Activated naive CD4-positive, alpha-beta T cell treated with anti-CD3 and anti-CD28 coated beads, Interleukin-2, amount 50 U/mL, for 24 hours (primary cell): ENCODE results near the gene SPNS3.

Source experiments
- H3K27ac Mint-ChIP-seq: one replicate; pipeline ENCODE4 v1.8.0; 2021; ENCODE audit warnings: mild to moderate bottlenecking, mixed read lengths
- H3K27me3 Mint-ChIP-seq: one replicate; pipeline ENCODE4 v1.8.0; 2021; ENCODE audit warnings: mixed read lengths
- H3K36me3 Mint-ChIP-seq: one replicate; pipeline ENCODE4 v1.8.0; 2021; ENCODE audit warnings: mixed read lengths
- H3K4me1 Mint-ChIP-seq: one replicate; pipeline ENCODE4 v1.8.0; 2021; ENCODE audit warnings: mixed read lengths
- H3K4me3 Mint-ChIP-seq: one replicate; pipeline ENCODE4 v1.8.0; 2021; ENCODE audit warnings: mild to moderate bottlenecking, mixed read lengths
- H3K9me3 Mint-ChIP-seq: one replicate; pipeline ENCODE4 v1.8.0; 2021; ENCODE audit warnings: mixed read lengths

The SPNS3 gene

DNA sequence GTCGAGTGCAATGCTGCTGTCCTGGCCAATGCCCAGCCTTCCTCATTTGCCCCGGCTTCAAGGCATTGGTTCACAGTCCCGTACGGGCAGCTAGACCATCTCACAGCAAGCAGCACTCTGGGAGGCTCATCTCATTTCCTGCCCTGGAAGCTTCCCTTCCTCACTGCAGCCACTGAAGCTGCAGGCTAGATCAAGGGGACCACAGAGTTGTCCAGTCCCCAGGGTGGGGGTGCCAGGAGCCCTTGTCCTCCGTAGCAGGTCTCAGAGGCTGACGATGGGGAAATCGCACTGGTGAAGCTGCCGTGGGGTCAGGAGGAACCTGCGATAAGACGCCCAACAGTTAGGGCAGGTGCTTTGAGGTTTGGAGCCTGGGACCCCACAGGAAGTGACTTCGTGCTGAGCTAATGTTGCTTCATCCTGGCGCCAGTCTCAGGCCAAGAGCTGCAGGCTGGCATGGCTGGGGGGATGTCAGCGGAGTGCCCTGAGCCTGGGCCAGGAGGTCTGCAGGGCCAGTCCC is at the start of gene SPNS3:
Gene SPNS3, plus strand, starts transcription at position 426 of the 517 bp plus-strand sequence. Its CDS starts 28 bp downstream, at position 454.
- Mint-ChIP-seq H3K4me1 (peaks cover 22% of the 10 kb centered on the region), H3K36me3 (no peaks in the 10 kb centered on the region), H3K27ac (peak within 1 kb of the TSS; percentile 35), H3K27me3 (no peaks in the 10 kb centered on the region), H3K4me3 (peak within 1 kb of the TSS; percentile 78), H3K9me3 (no peaks in the 10 kb centered on the region)

GRCh38 chr17:4386406-4386805 is 47.3 kb upstream of the SPNS3 start:
- no peaks in the 10 kb centered on the region for H3K9me3 Mint-ChIP-seq
- no peaks in the 10 kb centered on the region for H3K36me3 Mint-ChIP-seq
- no peak overlapping the region for H3K27ac Mint-ChIP-seq
- H3K4me3 Mint-ChIP-seq = no peak overlapping the region
- no peaks in the 10 kb centered on the region for H3K27me3 Mint-ChIP-seq
- peaks cover 10% of the 10 kb centered on the region for H3K4me1 Mint-ChIP-seq

GRCh38 chr17:4387137-4387536 is 46.6 kb upstream of the SPNS3 start:
- H3K9me3 Mint-ChIP-seq = no peaks in the 10 kb centered on the region
- H3K27me3 Mint-ChIP-seq = no peaks in the 10 kb centered on the region
- H3K27ac Mint-ChIP-seq = no peak overlapping the region
- peaks cover 6% of the 10 kb centered on the region for H3K4me1 Mint-ChIP-seq
- no peak overlapping the region for H3K4me3 Mint-ChIP-seq
- no peaks in the 10 kb centered on the region for H3K36me3 Mint-ChIP-seq

DNA sequence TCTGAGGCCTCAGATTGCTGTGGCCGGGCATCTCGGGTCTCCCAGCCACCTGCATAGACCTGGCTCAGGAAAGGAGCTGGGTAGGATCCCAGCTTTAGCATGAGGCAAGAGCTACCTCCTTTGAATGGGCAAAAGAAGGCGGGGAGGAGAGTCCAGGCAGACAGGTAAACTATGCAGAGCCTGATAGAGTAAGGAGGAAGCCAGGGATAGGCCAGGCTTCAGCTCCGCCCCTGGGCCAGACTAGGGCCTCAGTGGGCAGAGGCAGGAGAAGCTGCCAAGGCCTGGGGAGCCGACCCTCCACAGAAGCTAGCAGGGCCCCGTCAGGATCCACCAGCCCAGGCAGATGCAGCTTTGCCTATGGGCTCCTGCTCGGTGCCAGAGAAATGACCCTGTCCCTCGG is 44.7 kb upstream of the SPNS3 start:
- H3K27ac Mint-ChIP-seq = no peak overlapping the region
- no peak overlapping the region for H3K4me3 Mint-ChIP-seq
- no peaks in the 10 kb centered on the region for H3K27me3 Mint-ChIP-seq
- no peaks in the 10 kb centered on the region for H3K9me3 Mint-ChIP-seq
- no peaks in the 10 kb centered on the region for H3K4me1 Mint-ChIP-seq
- no peaks in the 10 kb centered on the region for H3K36me3 Mint-ChIP-seq

GRCh38 chr17:4393806-4394205 is 39.9 kb upstream of the SPNS3 start:
- Mint-ChIP-seq H3K4me1 (peaks cover 4% of the 10 kb centered on the region), H3K4me3 (no peak overlapping the region), H3K9me3 (no peaks in the 10 kb centered on the region), H3K27me3 (no peaks in the 10 kb centered on the region), H3K36me3 (no peaks in the 10 kb centered on the region), H3K27ac (no peak overlapping the region)

DNA sequence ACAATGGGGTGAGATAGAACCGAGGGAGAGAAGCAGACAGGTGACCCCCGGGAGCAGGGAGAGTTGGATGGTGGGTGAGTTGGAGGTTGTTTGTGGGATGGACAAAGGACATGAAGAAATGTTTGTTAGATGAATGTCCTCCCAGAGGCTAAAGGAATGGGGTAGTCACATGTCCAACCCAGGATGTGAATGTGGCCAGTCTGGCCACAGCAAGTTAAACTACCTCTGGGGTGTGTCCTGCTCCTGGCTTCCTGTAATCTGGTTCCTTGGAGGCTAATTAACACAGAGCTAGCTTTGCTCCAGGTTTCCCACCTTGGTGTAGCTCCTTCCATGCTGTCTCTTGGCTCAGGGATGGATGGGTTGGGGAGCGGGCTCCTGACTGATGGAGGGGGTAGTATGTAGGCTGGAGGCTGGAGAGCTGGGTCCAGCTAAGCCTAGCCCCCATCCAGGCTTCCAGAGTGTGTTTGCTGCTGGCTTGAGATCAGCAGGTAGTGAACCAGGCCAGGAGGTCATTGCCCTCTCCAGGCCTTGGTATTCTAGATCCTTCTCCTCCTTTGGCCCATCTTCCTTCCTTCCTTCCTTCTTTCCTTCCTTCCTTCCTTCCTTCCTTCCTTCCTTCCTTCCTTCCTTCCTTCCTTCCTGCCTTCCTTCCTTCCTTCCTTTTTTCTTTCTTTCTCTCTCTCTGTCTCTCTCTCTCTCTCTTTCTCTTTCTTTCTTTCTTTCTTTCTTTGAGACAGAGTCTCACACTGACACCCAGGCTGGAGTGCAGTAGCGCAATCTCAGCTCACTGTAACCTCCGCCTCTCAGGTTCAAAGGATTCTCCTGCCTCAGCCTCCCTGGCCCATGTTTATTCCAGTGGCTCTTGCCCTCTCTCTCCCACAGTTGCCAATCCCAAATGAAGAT is 39.3 kb upstream of the SPNS3 start:
- H3K36me3 Mint-ChIP-seq = no peaks in the 10 kb centered on the region
- peaks cover 4% of the 10 kb centered on the region for H3K4me1 Mint-ChIP-seq
- H3K27ac Mint-ChIP-seq = peak overlapping the region; percentile 80
- no peaks in the 10 kb centered on the region for H3K27me3 Mint-ChIP-seq
- no peak overlapping the region for H3K4me3 Mint-ChIP-seq
- H3K9me3 Mint-ChIP-seq = no peaks in the 10 kb centered on the region

DNA sequence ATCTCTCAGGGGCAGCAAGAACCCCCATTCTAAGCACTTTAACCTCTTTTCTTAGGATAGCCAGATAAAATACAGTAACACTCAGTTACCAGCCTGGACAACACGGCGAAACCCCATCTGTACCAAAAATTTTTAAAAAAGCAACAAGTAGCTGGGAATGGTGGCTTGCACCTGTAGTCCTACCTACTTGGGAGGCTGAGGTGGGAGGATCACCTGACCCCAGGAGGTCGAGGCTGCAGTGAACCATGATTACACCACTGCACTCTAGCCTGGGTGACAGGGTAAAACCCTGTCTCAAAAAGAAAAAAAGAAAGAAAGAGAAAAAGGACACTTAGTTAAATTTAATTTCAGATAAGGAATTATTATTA is 38.6 kb upstream of the SPNS3 start:
- H3K4me3 Mint-ChIP-seq = no peak overlapping the region
- no peaks in the 10 kb centered on the region for H3K36me3 Mint-ChIP-seq
- no peak overlapping the region for H3K27ac Mint-ChIP-seq
- no peaks in the 10 kb centered on the region for H3K27me3 Mint-ChIP-seq
- no peaks in the 10 kb centered on the region for H3K9me3 Mint-ChIP-seq
- H3K4me1 Mint-ChIP-seq = peaks cover 4% of the 10 kb centered on the region

GRCh38 chr17:4397840-4398239 is 35.9 kb upstream of the SPNS3 start:
- Mint-ChIP-seq H3K27me3 (no peaks in the 10 kb centered on the region), H3K36me3 (no peaks in the 10 kb centered on the region), H3K4me1 (peaks cover 4% of the 10 kb centered on the region), H3K4me3 (no peak overlapping the region), H3K9me3 (no peaks in the 10 kb centered on the region), H3K27ac (no peak overlapping the region)

DNA sequence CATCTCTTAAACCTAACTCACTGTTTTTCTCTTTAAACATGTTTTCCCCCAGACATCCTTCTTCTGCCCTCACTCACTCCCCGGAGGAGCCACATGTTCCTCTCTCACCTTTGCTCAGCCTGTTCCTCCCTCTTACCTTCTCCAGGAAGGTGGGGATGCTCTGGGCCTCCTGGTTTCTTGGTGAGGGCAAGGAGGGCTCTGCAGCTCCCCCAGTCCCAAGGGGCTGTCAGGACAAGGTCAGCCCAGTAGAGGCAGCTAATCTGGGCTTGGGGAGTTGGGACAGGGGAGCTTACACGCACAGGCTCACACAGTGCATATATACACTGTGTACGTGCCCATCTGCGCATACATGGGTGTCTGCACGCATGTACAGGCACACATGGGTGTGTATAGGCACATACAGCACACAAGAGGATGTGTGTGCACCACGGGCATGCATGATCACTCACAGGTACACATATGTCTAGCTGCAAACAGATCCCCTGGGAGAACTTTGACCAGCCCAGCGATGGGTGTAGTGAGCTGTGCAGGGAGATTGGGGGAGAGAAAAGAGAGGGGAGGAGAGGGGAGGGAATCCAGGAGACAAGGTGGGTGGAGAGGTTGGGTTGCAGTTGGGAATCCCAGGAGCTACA is 28.6 kb upstream of the SPNS3 start:
- Mint-ChIP-seq H3K9me3 (no peaks in the 10 kb centered on the region), H3K27ac (no peak overlapping the region), H3K4me3 (no peak overlapping the region), H3K4me1 (no peaks in the 10 kb centered on the region), H3K27me3 (no peaks in the 10 kb centered on the region), H3K36me3 (no peaks in the 10 kb centered on the region)

DNA sequence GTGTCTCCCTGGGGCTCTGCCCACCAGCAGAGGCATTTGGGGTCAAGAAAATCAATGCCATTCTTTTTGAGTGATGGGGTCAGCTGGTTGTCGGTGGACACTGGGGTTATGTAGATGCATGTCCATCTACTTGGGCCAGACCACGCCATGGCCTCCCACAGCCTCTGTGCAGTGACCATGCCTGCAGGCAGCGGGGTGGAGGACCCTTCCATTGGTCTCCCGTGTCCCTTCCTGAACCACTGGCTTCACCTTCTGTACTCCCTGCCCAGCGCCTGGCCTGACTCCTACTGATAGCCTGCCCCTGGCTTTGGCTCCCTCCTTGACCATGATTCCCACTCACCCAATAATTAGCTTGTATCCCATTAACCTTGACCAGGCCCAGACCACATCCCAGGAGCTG is 28.0 kb upstream of the SPNS3 start:
- H3K27ac Mint-ChIP-seq = no peak overlapping the region
- no peaks in the 10 kb centered on the region for H3K4me1 Mint-ChIP-seq
- H3K27me3 Mint-ChIP-seq = no peaks in the 10 kb centered on the region
- H3K4me3 Mint-ChIP-seq = no peak overlapping the region
- H3K9me3 Mint-ChIP-seq = no peaks in the 10 kb centered on the region
- no peaks in the 10 kb centered on the region for H3K36me3 Mint-ChIP-seq

DNA sequence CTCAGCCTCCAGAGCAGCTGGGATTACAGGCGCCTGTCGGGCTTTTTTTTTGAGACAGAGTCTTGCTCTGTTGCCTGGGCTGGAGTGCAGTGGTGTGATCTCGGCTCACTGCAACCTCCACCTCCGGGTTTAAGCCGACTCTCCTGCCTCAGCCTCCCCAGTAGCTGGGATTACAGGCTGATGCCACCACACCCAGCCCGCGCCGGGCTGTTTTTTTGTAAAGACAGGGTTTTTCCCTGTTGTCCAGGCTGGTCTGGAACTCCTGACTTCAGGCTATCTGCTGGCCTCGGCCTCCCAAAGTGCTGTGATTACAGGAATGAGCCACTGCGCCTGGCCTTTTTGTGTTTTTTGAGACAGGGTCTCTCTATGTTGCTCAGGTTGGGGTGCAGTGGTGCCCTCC is 27.4 kb upstream of the SPNS3 start:
- Mint-ChIP-seq H3K4me3 (no peak overlapping the region), H3K27me3 (no peaks in the 10 kb centered on the region), H3K27ac (no peak overlapping the region), H3K36me3 (no peaks in the 10 kb centered on the region), H3K4me1 (no peaks in the 10 kb centered on the region), H3K9me3 (no peaks in the 10 kb centered on the region)

GRCh38 chr17:4407216-4407615 is 26.5 kb upstream of the SPNS3 start:
- H3K9me3 Mint-ChIP-seq = no peaks in the 10 kb centered on the region
- no peak overlapping the region for H3K27ac Mint-ChIP-seq
- no peak overlapping the region for H3K4me3 Mint-ChIP-seq
- H3K27me3 Mint-ChIP-seq = no peaks in the 10 kb centered on the region
- no peaks in the 10 kb centered on the region for H3K4me1 Mint-ChIP-seq
- no peaks in the 10 kb centered on the region for H3K36me3 Mint-ChIP-seq

- no peak overlapping the region for H3K4me3 Mint-ChIP-seq
- H3K27me3 Mint-ChIP-seq = no peaks in the 10 kb centered on the region
- no peaks in the 10 kb centered on the region for H3K36me3 Mint-ChIP-seq
- peaks cover 1% of the 10 kb centered on the region for H3K4me1 Mint-ChIP-seq
- H3K9me3 Mint-ChIP-seq = no peaks in the 10 kb centered on the region
- no peak overlapping the region for H3K27ac Mint-ChIP-seq
Measured at GRCh38 chr17:4407851-4408250, 25.9 kb upstream of the SPNS3 start.

GRCh38 chr17:4409659-4410058 is 24.1 kb upstream of the SPNS3 start:
- Mint-ChIP-seq H3K27ac (no peak overlapping the region), H3K27me3 (no peaks in the 10 kb centered on the region), H3K9me3 (no peaks in the 10 kb centered on the region)

GRCh38 chr17:4411201-4411600 is 22.5 kb upstream of the SPNS3 start:
- Mint-ChIP-seq H3K36me3 (no peaks in the 10 kb centered on the region), H3K27ac (no peak overlapping the region), H3K9me3 (no peaks in the 10 kb centered on the region), H3K4me1 (peaks cover 5% of the 10 kb centered on the region), H3K27me3 (no peaks in the 10 kb centered on the region), H3K4me3 (no peak overlapping the region)

More at GRCh38 chr17:4409659-4410058, 24.1 kb upstream of the SPNS3 start:
- H3K36me3 Mint-ChIP-seq = no peaks in the 10 kb centered on the region
- H3K4me1 Mint-ChIP-seq = peaks cover 5% of the 10 kb centered on the region
- H3K4me3 Mint-ChIP-seq = no peak overlapping the region
